DMS79 (cell line): Measurements from ENCODE around the gene WDFY2.
A peak's percentile ranks its signal among the peaks of the same experiment; 100 is the strongest.
"Not testable (repeated sequence)": the region's sequence is repeated elsewhere in the genome, so short reads cannot be mapped to it uniquely, and the experiment has no call there.

Experiments used
- DNase-seq: peaks from one replicate; lab custom pipeline; 2025; lab: John Stamatoyannopoulos, UW

WDFY2 gene

GRCh38 chr13:51564671-51565070 lies 19.6 kb upstream of the WDFY2 start:
- DNase-seq, result no peak

GRCh38 chr13:51569001-51569400 lies 15.3 kb upstream of the WDFY2 start:
- DNase-seq, result not testable (repeated sequence)

GRCh38 chr13:51576754-51577153 lies 7.5 kb upstream of the WDFY2 start:
- no peak for DNase-seq

DNA sequence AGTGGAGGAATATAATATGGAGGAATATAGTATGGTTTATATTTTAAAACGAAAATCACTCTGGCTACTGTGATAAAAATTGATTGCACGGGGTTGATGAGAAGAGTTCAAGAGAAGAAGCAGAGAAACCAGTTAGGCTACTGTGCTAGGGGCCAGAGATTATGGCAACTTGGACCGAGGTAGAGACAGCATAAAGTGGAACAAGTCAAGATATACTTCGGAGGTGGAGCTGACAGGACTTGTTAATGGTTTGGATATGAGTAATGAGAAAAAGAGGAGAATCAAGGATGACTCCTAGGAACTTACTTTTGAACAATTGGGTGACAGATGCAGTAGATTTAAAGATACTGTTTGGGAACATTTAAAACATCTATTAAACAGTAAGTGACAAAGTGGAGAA lies 6.6 kb upstream of the WDFY2 start:
- no peak for DNase-seq

DNA sequence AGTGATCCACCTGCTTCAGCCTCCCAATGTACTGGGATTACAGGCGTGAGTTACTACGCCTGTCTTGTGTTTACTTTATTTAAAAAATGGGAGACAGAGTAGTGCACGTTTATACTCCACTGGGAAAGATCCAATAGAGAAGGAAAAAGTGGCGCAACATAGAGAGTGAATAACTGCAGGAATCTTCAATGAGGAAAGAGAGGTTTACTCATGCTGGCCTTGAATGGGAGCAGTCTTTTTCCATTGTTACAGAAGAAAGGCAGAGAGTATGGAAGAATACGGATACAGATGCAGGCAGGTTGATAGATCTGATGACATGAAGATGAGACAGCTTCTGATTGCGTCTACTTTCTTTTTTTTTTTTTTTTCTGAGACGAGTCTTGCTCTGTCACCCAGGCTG lies 4.6 kb upstream of the WDFY2 start:
- DNase-seq, result no peak

DNA sequence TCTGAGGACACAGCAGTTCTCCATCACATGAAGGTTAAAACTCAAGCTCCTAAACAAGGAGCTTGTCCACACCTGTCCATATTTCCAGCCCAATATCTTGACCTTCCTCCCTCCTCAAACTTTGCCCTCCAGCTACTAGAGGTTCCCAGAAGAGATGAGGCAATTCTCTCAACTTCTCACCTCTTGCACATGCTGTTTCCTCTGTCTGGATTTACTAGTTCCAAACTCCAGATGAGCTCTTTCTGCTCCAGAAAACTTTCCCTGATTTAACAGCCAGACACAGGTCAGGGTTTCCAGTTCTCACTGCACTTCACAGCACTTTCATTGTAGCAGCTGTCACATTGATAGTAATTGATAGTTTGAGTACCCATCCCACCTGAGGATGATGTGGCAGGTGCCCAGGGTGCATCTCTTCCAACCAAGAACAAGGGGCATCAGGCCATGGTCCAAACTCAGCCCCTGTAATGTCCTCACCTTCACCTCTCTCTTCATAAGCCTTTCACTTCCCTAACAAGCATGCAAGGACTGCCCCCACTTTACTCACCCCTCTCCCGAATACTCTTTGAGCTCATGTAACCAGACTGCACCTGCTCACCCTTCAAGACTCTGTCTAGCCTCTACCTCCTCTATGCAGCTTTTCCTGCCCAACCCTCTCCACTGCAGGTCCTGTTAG lies 3.0 kb upstream of the WDFY2 start:
- no peak for DNase-seq

DNA sequence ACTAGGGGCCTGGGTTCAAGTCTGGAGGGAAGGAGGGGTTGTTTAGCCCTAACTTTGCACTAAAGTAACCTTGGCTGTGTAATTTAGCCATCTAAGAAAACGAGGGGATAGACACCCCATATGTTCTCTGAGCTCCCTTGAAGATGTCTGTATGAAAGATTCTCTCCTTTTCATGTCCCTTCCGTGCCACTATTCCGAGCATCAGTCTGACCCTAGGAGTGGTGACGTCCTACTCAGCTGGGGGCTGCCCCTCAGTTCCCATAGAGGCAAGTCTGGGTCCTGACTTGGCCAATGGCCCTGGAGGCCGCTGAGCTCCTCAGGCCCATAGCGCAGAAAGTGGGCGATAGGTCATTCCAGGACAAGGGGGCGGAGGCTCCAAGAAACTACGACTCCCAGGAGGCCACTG lies 790 bp upstream of the WDFY2 start:
- DNase-seq, result no peak

- DNase-seq, result peak; percentile 54
Measured at GRCh38 chr13:51584731-51585672, 740 bp downstream of the WDFY2 start.

DNA sequence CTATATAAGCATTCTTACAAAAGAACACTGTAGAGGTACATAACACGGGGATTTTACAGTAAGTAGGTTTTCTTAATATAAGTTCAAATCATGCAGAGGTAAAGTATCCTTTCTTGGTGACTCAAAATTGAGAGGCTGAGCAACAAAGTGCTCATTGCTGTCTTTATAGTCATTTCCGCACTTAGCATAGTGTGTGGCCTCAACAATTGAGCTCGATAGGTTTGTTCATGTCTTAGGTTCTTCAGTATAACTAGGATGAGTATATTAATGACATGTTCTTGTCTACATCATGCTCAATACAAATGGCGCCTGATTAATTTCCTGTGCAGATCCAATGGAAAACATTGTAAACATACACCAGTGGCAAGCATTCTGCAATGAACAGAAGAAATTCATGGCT lies 1.4 kb downstream of the WDFY2 start:
- no peak for DNase-seq

DNA sequence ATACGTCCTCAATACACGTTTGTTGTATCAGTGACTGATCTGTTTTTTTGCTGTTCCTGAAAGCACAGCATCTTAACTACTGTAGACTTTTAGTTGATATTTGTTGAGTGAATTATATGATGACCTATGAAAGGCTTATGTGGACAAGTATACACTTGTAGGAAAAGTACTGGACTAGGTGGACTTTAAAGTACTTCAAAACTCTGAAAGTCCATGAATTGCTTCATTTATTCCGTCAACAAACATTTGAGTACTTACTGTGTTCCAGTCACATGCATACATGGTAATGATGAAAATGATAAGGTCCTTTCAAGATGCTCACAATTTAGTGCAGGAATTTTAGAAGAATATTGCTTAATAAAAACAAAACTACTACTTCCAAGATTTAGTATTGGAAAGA lies 3.1 kb downstream of the WDFY2 start:
- DNase-seq, result no peak

GRCh38 chr13:51588406-51588949 lies 4.2 kb downstream of the WDFY2 start:
- DNase-seq, result no peak

DNA sequence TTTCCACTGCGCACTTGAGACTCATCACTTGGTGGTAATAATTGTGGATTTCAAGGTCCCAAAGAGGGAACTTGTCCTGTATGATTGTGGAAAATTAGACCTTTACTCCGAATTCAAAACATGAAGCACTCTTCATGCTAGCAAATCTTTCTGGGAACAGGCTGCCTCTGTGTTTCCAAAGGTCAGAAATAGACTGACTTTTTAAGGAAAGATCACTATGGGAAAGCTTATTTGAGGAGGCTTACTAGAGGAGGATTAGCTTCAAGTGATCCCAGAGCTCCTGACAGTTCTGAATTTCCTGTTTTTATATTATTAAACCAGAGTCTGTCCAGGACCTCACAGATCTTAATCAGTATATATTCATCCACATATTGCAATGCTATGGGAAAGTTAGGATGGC lies 5.5 kb downstream of the WDFY2 start:
- DNase-seq, result no peak

DNA sequence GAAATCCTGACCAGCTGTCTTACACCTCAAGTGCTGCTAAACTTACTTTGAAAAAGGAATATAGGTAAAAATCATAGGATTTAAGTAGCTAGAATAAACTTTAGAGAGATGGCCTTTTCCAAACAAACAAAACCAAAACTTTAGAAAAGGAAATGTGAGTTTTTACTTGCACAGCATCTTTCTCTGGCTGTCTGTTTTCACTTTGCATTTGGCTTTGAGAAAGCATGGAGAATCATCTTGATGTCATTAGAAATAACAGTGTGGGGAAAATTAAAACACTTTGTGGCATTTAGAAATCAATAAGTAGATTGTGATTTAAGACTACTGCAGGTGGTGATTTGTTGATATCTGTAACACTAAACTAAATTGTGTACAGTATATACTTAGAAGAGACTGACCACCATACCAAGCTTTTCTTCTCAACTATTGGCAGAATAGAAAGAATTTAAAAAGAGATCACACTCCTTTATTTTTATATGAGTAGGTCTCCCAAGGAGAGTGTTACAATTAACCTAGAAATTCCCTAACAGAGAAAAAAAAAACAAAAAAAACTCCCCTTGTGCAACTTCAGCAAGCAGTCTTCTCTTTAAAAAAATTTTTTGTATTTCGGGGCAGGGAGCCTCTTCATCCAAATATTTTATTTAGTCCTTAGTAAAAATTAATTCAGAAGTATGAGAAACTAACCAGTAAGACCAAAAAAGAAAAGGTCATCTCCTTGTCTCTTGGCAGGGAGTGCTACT lies 6.1 kb downstream of the WDFY2 start:
- no peak for DNase-seq

- DNase-seq, result no peak
Measured at GRCh38 chr13:51590971-51591627, 6.8 kb downstream of the WDFY2 start.

DNA sequence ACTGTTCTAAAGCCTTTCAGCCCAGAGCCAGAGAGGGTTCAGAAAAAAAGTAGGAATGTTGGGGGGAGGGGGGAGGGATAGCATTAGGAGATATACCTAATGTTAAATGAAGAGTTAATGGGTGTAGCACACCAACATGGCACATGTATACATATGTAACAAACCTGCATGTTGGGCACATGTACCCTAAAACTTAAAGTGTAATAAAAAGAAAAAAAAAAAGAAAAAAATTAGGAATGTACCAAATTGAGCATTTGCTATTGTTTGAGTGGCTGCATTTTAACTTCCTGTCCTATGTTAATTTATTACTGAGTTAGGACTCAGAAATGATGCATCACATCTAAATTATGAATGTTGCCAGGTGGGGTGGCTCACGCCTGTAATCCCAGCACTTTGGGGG lies 7.7 kb downstream of the WDFY2 start:
- DNase-seq, result not testable (repeated sequence)

DNA sequence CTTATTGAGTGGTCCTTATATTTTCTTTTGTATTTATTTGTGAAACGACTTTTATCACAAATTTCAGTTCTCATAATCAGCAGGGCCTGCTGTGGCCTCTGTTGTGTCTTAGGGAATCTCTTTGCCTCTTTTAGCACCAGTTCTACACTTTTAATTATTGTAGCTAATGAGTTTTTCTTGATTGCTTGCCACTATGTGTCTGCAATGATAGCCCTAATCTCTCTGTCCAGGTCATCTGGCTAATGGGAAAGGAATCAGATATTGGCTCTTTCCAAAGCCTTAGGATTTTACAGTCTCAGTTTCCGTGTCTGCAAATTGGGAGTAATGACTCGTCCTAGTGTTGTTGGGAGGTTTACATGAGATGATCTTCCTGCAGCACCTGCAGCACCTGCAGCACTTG lies 10.2 kb downstream of the WDFY2 start:
- DNase-seq, result no peak

- DNase-seq, result no peak
Measured at GRCh38 chr13:51595416-51595815, 11.2 kb downstream of the WDFY2 start.

GRCh38 chr13:51596541-51596940 lies 12.3 kb downstream of the WDFY2 start:
- DNase-seq, result no peak

GRCh38 chr13:51599444-51600176 lies 15.3 kb downstream of the WDFY2 start:
- no peak for DNase-seq

GRCh38 chr13:51600703-51601102 lies 16.4 kb downstream of the WDFY2 start:
- DNase-seq, result no peak
